CD4-positive, alpha-beta T cell treated with Interleukin-15 for 4 hours (primary cell): ENCODE results near the gene PSMG3.
A peak's percentile ranks its signal among the peaks of the same experiment; 100 is the strongest.

Experiments
- DNase-seq: peaks from one replicate; pipeline ENCODE4 v3.0.0-alpha.2; 2020; ENCODE audit warnings: low spot score

PSMG3 gene

GRCh38 chr7:1579481-1580421 is 9.9 kb upstream of the PSMG3 start:
- DNase-seq: peak; percentile 65

GRCh38 chr7:1578513-1578912 is 8.7 kb upstream of the PSMG3 start:
- DNase-seq: no peak

DNA sequence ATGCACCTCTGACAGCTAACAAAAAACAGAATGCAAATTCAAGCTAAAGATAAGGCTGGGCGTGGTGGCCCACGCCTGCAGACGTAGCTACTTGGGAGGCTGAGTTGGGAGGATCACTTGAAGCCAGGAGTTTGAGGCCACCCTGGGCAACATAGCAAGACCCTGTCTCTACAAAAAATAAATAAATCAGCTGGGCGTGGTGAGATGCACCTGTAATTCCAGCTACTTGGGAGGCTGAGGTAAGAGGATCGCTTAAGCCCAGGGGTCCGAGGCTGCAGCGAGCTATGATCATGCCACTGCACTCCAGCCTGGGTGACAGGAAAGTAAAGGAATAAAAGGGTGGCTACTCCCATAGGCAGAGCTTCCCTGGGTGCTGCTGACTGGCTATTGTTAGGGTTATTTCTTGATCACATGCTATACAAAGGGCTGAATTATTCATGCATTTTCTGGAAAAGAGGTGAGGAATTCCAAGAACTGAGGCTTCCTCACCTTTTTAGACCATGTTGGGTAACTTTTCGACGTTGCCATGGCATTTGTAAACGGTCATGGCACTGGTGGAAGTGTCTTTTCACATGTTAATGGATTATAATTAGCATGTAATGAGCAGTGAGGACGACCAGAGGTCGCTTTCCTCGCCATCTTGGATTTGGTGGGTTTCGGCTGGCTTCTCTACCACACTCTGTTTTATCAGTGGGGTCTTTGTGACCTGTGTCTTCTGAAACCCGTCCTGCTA is 6.9 kb upstream of the PSMG3 start:
- DNase-seq: no peak

- no peak for DNase-seq
Observed at GRCh38 chr7:1575809-1576208, 6.0 kb upstream of the PSMG3 start.

DNA sequence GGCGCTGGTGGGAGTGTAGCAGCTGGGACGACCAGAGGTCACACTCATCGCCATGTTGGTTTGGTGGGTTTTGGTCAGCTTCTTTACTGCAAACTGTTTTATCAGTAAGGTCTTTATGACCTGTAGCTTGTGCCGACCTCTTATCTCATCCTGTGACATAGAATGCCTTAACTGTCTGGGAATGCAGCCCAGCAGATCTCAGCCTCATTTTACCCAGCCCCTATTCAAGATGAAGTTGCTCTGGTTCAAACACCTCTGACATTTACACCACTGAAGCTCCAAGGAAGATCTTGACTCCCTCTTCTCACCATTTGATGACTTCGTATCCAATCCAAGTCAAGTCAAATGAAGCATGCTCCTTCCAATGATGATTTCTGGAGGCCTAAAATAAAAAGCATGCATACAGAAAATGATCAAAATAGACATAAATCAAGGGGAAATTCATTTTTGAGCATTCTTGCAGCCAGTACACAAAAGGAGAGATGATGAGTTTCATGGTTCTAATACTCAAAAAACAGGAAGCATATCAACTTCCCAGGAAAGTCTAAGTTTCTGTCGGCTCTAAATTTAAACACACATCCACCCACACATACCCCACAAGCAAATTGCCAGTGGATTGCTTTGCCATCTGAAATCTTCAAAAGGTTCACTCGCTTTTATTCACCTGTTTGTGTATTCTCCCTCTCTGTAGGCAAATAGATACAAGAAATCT is 2.4 kb upstream of the PSMG3 start:
- DNase-seq: no peak

DNA sequence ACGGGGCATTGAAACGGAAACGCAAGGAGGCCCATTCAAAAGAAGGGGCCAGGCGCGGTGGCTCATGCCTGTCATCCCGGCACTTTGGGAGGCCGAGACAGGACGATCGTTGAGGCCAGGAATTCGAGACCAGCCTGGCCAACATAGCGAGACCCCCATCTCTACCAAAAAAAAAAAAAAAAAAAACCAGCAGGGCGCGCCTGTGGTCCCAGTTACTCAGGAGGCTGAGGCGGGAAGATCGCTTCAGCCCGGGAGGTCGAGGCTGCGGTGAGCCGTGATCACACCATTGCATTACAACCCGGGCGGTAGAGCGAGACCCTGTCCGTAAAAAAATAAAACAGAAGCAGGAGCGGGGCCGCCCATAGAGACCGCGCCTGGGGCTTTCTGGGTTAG is 396 bp downstream of the PSMG3 start:
- no peak for DNase-seq

DNA sequence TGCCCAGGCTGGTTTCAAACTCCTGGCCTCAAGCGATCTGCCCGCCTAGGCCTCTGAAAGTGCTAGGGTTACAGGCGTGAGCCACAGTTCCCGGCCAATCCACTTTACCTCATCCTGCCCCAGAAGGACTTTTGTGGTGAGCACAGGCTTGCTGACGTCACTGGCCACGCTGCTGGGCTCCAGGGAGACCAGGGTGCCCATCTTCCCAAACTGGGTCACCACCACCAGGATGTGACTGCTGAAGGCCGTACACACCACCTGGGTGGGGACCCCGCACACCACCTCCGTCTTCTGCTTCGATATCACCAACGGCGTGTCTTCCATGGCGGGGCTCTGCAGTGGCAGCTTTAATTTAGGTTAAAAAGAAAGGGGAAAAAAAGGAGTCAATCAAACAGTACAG is 816 bp downstream of the PSMG3 start:
- DNase-seq: peak; percentile 11

- DNase-seq: no peak
Observed at GRCh38 chr7:1567896-1568510, 1.8 kb downstream of the PSMG3 start.

DNA sequence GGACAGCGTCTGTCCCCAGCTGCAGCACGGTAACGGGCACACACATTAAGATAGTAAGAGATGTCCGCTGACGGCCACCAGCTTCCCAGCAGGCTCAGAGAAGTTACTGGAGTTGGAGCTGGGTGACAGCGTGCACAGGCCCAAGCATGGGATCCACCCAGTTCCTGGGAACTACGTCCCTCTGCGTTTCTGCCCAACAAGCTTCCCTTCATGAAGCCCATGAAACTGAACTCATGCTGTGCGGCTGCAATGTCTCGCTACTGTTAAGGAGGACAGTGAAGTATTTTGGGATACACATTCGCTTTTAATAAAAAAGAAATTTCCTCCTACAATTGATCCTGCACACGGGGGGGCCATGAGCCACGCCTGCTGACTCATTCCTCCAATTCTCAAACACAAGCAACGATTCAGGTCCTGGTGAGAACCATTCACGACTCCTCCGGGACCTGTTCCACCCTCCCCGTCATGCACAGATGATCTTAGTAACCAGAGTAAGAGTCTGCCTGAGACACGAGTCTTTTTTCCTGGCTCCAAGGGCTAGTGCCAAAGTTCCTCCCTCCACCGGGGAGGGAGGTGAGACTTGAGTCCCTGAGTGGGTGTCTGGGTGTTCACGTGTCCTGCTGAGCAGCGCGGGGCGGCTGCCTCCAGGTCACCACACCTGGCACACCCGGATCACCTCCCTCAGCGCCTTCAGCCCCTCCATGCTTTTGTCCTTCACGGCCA is 2.6 kb downstream of the PSMG3 start:
- no peak for DNase-seq

DNA sequence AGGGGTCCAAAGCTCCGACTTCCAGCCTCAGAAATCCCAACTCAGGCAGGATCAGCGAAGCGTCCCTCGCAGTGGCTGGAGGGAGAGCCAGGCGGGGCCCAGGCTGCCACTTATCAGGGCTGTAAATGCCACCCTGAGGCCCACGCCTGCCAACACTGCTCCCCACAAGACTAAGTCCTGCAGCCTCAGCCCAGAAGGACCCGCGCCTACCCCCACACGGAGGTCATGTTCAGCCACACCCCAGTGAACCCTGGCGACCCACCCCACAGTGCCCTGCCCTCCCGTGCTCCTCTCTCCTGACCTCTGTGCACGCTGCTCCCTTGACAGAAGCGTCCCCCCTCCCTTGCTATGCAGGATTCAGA is 3.2 kb downstream of the PSMG3 start:
- no peak for DNase-seq

- DNase-seq: no peak
Observed at GRCh38 chr7:1564603-1565022, 5.2 kb downstream of the PSMG3 start.

DNA sequence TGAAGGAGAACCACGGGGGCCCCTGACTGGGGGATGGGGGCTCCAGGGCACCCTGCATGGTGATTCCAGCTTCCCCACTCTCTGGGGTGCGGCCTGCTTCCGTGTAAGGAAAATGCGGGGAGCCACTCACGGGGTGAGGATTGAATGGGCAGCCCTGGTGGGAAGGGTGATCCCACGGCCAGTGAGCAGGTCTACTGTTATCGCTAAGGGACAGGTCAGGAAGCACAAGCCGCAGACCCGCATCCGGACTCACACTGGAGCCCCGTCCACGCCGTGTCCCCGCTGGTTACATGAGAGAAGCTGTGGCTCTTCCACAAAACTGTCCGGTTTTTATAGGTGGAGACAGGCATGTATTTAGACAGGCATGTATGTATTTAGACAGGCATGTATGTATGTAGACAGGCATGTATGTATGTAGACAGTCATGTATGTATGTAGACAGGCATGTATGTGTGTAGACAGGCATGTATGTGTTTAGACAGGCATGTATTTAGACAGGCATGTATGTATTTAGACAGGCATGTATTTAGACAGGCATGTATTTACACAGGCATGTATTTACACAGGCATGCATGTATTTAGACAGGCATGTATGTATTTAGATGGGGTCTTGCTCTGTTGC is 5.7 kb downstream of the PSMG3 start:
- no peak for DNase-seq

DNA sequence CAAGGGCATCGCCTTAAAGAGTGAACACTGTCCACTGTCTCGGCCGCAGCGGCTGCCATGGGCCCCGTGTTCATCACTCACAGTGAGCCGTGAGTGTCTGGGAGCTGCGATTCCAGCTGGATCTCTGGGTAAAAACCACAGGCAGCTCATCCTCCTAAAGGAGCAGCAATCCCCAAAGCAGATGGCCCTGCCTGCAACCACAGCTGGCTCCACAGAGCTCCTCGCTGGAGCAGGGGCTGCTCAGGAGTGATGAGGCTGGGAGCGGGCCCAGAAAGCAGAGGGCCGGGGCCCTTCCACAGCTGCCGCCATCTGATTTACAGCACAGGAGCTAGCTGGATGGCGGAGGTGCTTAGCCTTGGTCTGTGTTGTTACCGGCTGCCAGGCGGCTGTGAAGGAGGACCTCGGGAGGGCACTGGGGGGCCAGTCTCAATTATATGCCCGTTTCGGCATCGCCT is 7.2 kb downstream of the PSMG3 start:
- DNase-seq: no peak

DNA sequence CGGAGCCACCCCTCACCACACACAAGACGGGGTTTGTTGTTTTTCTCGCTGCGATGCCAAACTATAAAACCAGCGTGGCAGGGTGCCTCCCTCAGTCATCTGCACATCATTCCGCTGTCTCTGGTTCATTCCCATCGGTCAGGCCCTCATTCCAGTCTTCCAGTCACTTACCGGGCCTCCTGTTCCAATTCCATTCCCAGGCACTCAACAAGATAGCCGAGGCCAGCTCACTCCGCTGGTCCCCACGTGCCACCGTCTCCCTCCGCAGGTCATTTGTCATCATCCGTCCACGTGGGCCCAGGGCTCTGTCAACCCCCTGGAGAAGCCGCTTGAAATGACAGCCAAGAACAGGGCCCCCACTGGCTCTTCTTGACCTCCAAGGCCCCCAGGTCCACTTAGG is 7.7 kb downstream of the PSMG3 start:
- no peak for DNase-seq

DNA sequence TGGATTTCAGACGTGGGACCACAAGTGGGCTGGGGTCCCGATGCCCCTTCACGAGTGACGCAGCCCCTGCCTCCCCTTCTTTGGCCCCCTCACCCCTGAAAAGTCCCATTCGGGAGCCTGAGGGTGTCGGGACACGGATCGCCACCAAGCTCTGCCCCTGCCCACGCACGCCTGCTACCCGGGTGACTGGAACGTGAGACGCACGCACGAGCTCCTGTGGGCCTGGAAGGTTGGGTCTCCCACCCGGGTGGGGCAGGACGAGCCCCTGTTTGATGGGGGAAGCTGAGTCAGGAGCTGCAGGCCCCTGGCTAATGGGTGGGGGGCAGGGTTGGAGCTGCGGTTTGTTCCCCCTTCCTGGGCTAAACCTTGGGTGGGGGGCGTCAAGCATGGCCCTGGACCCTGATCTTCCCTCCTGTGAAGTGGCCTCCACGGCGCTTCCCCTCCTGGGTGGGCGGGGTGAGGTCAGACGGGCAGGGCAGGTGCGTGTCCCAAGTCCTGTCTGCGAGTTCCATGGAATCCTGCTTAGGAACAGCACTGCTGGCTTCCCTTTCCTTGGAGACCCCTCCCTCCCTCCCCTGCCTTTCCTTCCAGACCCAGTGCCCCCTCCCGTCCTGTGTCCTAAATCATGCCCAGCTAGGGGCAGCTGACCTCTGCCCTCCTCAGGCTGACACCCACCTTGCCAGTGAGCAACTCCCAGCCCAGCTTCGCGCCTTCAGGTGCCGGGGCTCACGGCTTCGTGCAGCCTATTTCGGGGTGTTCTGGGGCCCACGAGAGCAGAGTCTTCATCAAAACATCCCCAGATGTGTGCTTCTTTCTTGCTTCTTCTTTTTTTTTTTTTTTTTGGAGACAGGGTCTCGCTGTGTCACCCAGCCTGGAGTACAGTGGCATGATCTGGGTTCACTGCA is 8.5 kb downstream of the PSMG3 start:
- no peak for DNase-seq

- DNase-seq: no peak
Observed at GRCh38 chr7:1560620-1561031, 9.2 kb downstream of the PSMG3 start.

DNA sequence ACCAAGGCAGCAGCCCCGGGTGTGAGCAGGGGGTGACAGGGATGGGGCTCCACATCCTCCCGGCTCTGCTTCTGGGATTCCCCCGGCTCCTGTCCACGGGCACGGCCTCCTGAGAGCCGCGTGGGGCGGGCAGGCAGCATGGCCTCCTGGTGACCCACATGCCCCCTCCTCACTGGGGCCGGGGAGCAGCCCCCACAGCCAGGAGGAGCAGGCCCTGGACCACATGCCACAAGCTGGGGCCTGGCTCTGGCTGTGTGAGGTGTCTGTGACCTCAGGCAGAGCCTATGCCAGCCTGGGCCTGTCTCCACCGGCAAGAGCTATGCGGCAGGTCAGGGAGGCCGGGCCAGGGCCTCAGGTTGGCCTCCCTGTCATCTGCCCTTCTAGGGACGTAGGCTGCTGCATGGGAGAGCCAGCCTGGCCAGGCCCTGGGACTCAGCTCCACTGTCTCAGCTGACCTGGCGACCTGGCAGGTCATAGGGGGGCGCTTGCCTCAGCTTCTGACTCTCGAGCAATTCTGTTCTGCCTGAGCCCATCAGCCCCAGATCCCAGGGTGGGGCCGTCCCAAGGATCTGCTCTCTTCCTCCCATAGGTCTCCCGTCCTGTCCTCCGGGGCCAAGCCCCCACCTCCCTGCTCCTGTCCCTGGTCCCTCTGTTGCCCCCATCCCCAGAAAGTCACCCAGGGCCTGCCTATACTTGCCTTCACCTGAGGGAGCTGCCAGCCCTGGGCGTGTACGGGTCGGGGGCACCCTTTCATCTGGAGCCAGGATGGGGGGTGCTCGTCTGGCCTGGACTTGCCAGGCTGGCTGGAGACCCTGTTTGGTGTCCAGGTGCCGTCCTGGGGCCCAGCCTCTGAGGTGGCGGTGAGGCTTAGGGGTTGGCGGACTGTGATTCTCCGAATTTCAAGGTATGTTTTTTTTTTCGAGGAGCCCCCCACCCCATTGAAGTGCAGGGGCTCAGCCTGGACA is 9.9 kb downstream of the PSMG3 start:
- no peak for DNase-seq

GRCh38 chr7:1558841-1559625 is 10.8 kb downstream of the PSMG3 start:
- no peak for DNase-seq
